PC-3 (cell line): ENCODE results near the gene ZNF611.

Experiments used
- CTCF ChIP-seq: fragments of 300-600 bp; sonication (generic); conservative IDR thresholded peaks from 2 replicates; pipeline ENCODE4 v1.5.1; 2017; ENCODE audit warnings: antibody characterized with exemption, low read depth, mild to moderate bottlenecking, low read length
- EZH2 ChIP-seq: fragments of 300-600 bp; sonication (generic); IDR thresholded peaks from one replicate; pipeline ENCODE4 v1.6.1; 2017; ENCODE audit warnings: antibody characterized with exemption, mild to moderate bottlenecking, low read length; ENCODE audit not compliant: unreplicated experiment
- EZH2phosphoT487 ChIP-seq: fragments of 300-600 bp; sonication (generic); IDR thresholded peaks from 2 replicates; pipeline ENCODE4 v1.6.1; 2018; ENCODE audit warnings: mild to moderate bottlenecking, antibody characterized with exemption, low read length, borderline replicate concordance

GRCh38 chr19:52659013-52659412 lies 75.8 kb downstream of the ZNF611 start:
- TF ChIP-seq CTCF (no peak), EZH2phosphoT487 (no peak), EZH2 (no peak)
